ENCODE results near the gene CCDC92. TPM values are rescaled to one million over a fixed set of nuclear protein-coding genes. Genes with fewer than 3 reads are reported as not detected.

The CCDC92 gene
- total RNA-seq, 1 donor from 2014 or later: 31.0 TPM

DNA sequence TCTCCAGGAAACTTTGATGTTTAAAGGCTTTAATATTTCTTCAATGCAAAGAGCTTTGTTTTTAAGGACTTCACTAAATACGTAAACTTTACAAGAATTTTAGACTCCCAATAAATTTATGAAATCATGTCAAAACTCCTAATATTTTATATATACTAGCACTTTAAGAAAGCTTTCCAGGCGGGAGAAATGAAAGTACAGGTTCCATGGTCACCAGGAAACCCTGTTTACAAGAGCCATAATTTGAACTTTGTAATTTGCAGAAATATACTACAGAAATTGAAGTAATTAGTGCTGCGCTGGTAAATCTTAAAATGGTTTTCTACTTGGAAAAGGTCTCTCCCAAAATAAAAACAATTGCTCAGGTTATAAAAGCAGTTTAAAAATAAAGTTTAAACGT lies 8.8 kb downstream of the CCDC92 start:
- intact Hi-C loops (cut with DNase I): no loop called here
- Histone ChIP-seq H3K4me3 (no peak overlapping the region), H3K9me3 (no peaks in the 10 kb centered on the region), H3K36me3 (peaks cover 0 to 9% of the 10 kb centered on the region in 2 donors), H3K27me3 (no peaks in the 10 kb centered on the region), H3K4me1 (peaks cover 0 to 4% of the 10 kb centered on the region in 2 donors), H3K27ac (no peak overlapping the region)
- DNase-seq (ENCODE audit: low spot score in 2 of 2): no peak
- TF ChIP-seq, protein P1, sequence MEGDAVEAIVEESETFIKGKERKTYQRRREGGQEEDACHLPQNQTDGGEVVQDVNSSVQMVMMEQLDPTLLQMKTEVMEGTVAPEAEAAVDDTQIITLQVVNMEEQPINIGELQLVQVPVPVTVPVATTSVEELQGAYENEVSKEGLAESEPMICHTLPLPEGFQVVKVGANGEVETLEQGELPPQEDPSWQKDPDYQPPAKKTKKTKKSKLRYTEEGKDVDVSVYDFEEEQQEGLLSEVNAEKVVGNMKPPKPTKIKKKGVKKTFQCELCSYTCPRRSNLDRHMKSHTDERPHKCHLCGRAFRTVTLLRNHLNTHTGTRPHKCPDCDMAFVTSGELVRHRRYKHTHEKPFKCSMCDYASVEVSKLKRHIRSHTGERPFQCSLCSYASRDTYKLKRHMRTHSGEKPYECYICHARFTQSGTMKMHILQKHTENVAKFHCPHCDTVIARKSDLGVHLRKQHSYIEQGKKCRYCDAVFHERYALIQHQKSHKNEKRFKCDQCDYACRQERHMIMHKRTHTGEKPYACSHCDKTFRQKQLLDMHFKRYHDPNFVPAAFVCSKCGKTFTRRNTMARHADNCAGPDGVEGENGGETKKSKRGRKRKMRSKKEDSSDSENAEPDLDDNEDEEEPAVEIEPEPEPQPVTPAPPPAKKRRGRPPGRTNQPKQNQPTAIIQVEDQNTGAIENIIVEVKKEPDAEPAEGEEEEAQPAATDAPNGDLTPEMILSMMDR (IDR thresholded peaks at IDR 0.05): no peak

DNA sequence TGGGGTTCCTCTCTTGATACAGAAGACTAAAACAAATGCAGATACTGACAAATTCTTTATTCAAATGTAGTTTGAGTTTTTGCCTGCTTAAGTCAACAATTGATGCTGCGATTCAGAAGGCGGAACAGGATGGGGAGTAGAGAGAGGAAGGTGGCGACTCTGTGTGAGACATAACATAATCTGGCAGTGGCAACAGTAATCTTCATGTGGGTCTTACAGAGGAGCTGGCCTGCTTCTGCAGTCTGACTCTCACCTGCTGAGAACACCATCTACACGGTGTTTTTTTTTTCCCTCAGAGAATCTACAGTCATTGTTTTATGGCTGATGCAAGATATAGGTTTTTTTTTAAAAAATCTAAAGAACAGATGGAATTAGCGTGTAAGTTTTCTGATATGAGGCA lies 10.1 kb downstream of the CCDC92 start:
- H3K9me3 ChIP-seq: no peaks in the 10 kb centered on the region
- TF ChIP-seq, protein P1 (IDR thresholded peaks at IDR 0.05): no peak
- H3K4me3 ChIP-seq: no peak overlapping the region
- no peak overlapping the region for H3K27ac ChIP-seq
- intact Hi-C loops (cut with DNase I): no loop called here
- no peak for DNase-seq (ENCODE audit: low spot score in 2 of 2)
- H3K4me1 ChIP-seq: no peaks in the 10 kb centered on the region
- H3K36me3 ChIP-seq: peaks cover 0 to 9% of the 10 kb centered on the region in 2 donors
- H3K27me3 ChIP-seq: no peaks in the 10 kb centered on the region

GRCh38 chr12:123961585-123962345 lies 10.9 kb downstream of the CCDC92 start:
- H3K4me3 ChIP-seq: no peak overlapping the region
- peaks cover 0 to 4% of the 10 kb centered on the region in 2 donors for H3K36me3 ChIP-seq
- no peaks in the 10 kb centered on the region for H3K27me3 ChIP-seq
- no peak overlapping the region for H3K27ac ChIP-seq
- intact Hi-C loops (cut with DNase I): no loop called here
- TF ChIP-seq, protein P1 (IDR thresholded peaks at IDR 0.05): no peak
- no peaks in the 10 kb centered on the region for H3K4me1 ChIP-seq
- no peak for DNase-seq (ENCODE audit: low spot score in 2 of 2)
- H3K9me3 ChIP-seq: no peaks in the 10 kb centered on the region

- DNase-seq (ENCODE audit: low spot score in 2 of 2): no peak
- Histone ChIP-seq H3K27ac (no peak overlapping the region), H3K27me3 (no peaks in the 10 kb centered on the region), H3K9me3 (no peaks in the 10 kb centered on the region), H3K36me3 (no peaks in the 10 kb centered on the region), H3K4me1 (no peaks in the 10 kb centered on the region), H3K4me3 (no peak overlapping the region)
- intact Hi-C loops (cut with DNase I): no loop called here
- TF ChIP-seq, protein P1 (IDR thresholded peaks at IDR 0.05): no peak
These were observed 11.8 kb downstream of the CCDC92 start for GRCh38 chr12:123960856-123961255.

DNA sequence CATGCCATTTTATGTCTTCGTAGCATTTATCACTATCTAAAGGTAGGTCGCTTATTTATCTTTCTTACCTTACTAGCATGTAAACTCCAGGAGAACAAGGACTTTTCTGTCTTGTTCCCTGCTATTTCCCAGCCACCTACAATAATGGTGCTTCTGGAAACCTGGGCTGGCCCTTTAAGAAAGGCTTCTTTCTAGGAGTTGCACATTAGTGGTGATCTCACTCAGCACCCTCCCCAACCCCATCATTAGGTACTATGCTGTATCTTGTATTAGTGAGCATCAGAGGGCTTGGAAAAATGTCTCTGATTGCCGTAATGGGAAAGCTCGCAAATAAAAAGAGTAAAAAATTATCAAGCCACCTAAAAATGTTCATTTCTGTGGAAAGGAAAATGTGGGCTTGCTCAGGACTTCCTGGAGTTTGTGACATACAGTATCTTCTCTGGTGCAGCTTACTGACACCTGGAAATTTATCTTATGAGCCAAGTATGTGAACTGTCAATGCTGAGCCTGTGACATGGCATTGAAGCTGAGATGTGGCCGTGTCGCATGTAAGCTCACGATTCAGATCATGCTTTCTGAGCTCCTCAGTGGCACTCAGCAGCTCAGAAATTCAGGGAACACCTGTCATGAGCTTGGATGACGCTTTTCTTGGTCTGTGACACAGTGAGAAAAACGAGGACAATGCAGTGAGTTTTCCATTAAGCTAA lies 12.4 kb downstream of the CCDC92 start:
- intact Hi-C loops (cut with DNase I): no loop called here
- H3K9me3 ChIP-seq: no peaks in the 10 kb centered on the region
- H3K36me3 ChIP-seq: no peaks in the 10 kb centered on the region
- H3K27ac ChIP-seq: no peak overlapping the region
- no peak overlapping the region for H3K4me3 ChIP-seq
- no peaks in the 10 kb centered on the region for H3K4me1 ChIP-seq
- no peaks in the 10 kb centered on the region for H3K27me3 ChIP-seq
- TF ChIP-seq, protein P1 (IDR thresholded peaks at IDR 0.05): no peak
- DNase-seq (ENCODE audit: low spot score in 2 of 2): no peak
